Eye (tissue), 1 donor: Measurements from ENCODE around the gene ZFP37.
"Not testable (repeated sequence)": the region's sequence is repeated elsewhere in the genome, so short reads cannot be mapped to it uniquely, and the experiment has no call there.

Experiments
- DNase-seq: peaks from one replicate; pipeline ENCODE4 v3.0.0-alpha.2; 2015

Gene ZFP37

GRCh38 chr9:113056191-113057106 lies at the start of gene ZFP37:
Gene ZFP37, minus strand, starts transcription at chr9:113056724. Its CDS starts 36 bp downstream, at chr9:113056688.
- DNase-seq, result peak; percentile 97

DNA sequence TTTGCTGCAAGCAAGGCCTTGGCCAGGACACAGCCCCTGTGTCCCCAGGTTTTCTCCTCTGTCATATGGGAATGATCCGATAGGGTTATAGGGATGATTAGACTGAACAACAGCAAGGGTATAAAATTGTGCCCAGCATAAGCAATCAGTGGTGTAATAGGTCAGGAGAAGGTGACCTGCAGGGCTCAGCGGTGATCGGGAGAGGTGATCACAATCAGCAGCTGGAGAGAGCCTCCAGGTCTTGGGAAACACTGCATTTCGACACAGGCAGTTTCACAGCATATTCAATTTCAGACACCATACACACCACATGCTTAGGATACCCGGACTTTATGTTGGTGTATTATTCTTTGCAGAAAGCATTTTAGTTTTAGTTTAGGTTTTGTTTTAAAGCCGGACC lies 48.8 kb upstream of the ZFP37 start:
- DNase-seq, result not testable (repeated sequence)

GRCh38 chr9:113095561-113095960 lies 39.0 kb upstream of the ZFP37 start:
- no peak for DNase-seq

DNA sequence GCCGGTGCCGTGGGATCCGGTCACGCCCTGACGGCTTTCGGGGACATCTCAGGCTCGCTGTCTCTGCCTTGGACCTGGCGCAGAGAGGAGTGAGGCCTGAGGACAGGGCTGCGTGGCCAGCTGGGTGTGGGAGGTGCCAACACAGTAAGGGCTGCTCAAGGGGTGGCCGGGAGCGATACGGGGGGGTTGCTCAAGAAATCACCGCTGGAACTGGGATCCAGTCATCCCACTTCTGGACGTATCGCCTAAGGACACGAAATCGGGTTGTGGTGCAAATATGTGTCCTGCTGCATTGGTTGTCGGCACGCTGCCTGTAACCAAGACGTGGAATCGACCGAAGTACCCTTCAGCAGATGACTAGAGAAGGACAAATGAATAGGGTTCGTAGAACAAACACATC lies 33.4 kb upstream of the ZFP37 start:
- DNase-seq, result not testable (repeated sequence)

GRCh38 chr9:113089143-113089505 lies 32.6 kb upstream of the ZFP37 start:
- DNase-seq, result not testable (repeated sequence)

DNA sequence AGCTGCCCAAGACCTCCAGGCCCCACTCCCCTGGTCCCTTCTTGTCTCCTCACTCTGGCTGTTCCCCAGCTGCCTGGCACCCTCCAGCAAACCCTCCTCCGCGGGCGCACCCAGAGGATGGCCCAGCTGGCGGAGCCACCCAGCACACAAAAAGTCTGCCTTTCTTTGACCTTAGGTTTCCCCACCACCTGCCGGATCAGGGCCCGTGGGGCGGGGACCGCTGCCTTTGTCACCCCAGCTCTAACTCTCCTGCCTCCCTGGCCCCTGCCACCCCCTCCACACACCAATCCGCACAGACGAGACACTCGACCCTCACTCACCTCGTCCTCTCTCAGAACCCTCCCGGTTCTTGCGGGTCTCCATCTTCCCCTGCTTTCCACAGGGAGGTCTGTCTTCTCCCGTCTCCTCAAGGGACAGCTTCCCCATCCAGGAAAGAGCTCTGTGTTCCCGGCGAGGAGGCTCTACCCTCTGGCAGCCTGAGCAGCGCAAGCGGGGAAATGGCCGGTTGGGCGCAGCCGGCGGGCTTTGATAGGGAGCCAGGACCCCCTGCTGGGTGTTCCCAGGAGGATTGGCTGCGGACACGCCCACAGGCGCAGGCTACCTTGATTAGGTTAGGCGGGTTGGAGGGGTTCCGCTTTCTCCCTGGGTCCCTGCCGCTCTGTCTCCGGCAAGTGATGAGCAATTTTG lies 32.1 kb upstream of the ZFP37 start:
- DNase-seq, result peak; percentile 29

- not testable (repeated sequence) for DNase-seq
Observed at GRCh38 chr9:113062932-113063310, 6.4 kb upstream of the ZFP37 start.

DNA sequence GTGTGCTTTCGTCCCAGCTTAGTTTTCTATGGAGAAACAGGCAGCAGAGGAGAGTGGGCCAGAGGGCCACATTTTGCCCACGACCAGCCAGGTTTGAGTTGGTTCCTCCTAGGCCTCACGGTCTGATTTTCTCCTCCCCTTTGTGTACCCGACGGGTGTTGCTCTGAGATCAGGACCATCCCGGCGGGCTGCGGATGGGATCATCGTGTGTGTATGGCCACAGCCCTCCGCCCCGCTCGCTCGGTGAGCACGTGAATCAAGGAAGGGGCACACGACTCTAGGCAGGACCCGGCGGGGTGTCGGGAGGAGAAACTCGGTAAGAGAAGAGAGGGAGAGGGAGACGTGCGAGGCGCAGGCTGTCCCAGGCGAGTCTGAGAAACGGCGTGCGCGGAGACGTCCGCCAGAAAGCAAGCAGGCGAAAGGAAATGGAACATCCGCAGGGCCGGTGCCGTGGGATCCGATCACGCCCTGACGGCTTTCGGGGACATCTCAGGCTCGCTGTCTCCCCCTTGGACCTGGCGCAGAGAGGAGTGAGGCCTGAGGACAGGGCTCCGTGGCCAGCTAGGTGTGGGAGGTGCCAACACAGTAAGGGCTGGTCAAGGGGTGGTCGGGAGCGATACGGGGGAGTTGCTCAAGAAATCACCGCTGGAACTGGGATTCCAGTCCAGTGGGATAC lies 5.9 kb upstream of the ZFP37 start:
- not testable (repeated sequence) for DNase-seq

DNA sequence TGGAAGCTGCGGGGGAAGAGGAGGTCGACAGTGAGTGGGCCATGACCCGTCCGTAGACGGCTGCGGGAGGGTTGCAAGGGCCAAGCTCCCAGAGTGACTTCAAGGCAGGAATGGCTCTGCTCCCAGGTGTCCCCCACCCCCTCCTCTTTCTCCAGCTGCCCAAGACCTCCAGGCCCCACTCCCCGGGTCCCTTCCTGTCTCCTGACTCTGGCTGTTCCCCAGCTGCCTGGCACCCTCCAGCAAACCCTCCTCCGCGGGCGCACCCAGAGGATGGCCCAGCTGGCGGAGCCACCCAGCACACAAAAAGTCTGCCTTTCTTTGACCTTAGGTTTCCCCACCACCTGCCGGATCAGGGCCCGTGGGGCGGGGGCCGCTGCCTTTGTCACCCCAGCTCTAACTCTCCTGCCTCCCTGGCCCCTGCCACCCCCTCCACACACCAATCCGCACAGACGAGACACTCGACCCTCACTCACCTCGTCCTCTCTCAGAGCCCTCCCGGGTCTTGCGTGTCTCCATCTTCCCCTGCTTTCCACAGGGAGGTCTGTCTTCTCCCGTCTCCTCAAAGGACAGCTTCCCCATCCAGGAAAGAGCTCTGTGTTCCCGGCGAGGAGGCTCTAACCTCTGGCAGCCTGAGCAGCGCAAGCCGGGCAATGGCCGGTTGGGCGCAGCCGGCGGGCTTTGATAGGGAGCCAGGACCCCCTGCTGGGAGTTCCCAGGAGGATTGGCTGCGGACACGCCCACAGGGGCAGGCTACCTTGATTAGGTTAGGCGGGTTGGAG lies 4.7 kb upstream of the ZFP37 start:
- peak; percentile 49 for DNase-seq

GRCh38 chr9:113059581-113060284 lies 3.2 kb upstream of the ZFP37 start:
- DNase-seq, result not testable (repeated sequence)

DNA sequence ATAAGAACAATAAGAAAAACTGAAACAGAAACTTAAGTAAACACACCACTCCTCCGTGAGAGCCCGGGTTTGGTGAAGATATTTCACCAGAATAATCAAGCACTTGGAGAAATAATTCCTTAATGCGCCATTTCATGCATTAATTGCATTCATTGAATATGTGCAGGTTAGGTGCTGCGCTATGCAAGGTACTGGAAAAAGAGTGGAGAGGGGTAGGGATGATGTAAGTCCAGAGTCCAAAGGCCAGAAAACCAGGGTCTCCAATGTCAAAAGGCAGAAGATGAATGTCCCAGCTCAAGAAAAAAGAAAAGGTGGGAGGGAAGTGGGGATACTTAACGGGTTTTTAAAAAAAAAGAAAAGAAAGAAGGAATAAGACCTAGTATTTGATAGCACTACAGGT lies 669 bp upstream of the ZFP37 start:
- no peak for DNase-seq

DNA sequence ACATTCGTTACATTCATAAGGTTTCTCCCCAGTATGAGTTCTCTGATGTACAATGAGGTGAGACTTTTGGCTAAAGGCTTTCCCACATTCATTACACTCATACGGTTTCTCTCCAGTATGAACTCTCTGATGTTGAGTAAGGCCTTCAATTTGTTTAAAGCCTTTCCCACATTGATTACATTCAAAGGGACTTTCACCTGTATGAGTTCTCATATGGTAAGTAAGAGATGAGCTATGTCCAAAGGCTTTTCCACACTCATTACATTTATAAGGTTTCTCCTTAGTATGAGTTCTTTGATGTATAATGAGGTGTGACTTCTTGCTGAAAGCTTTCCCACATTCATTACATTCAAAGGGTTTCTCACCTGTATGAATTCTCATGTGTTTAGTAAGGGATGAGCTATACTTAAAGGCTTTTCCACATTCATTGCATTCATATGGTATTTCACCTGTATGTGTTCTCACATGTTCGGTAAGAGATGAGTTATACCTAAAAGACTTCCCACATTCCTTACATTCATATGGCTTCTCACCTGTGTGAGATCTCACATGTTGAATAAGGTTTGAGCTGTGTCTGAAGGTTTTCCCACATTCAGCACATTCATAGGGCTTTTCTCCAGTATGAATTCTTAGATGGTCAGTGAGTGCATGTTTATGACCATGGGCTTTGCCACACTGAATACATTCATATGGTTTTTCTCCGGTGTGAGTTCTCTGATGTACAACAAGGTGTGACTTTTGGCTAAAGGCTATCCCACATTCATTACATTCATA lies 13.5 kb downstream of the ZFP37 start:
- no peak for DNase-seq

- DNase-seq, result no peak
Observed at GRCh38 chr9:113026200-113026599, 30.3 kb downstream of the ZFP37 start.

GRCh38 chr9:113018247-113018646 lies 38.3 kb downstream of the ZFP37 start:
- no peak for DNase-seq

DNA sequence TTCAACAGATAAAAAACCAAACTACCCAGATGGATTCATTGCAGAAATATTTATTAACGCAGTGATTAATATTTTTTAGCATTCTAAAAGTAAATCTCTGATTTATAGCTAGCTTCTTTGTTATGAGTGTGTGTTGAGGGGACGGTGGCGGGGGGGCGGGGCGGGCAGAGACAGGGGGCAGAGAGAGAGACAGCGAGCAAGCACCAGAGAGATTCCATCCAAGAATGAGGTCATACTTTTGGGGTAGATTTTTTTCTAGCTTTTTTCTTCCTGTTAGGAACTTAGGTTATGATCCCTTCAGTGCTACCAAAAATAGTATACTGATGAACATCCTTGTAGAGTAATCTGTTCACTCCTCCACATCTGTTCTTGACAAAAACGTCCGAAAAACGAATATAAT lies 44.0 kb downstream of the ZFP37 start:
- DNase-seq, result no peak

- peak; percentile 93 for DNase-seq
Observed at GRCh38 chr9:113011911-113012381, 44.6 kb downstream of the ZFP37 start, which contains the start of gene ZNF883. Gene ZNF883, minus strand, starts transcription at chr9:113012192.

GRCh38 chr9:113005777-113006176 lies 50.7 kb downstream of the ZFP37 start:
- DNase-seq, result no peak

GRCh38 chr9:112997236-112997941 lies 59.1 kb downstream of the ZFP37 start:
- peak; percentile 3 for DNase-seq
